ENCODE measurements around the gene SYNPO2.

- TF ChIP-seq YY1 (IDR thresholded peaks at IDR 0.05; ENCODE audit: low read depth) = no peak
- no peak for TF ChIP-seq USF1 (IDR thresholded peaks at IDR 0.05)
- TF ChIP-seq RAD21 (IDR thresholded peaks at IDR 0.05; ENCODE audit: low read depth) = no peak
- TF ChIP-seq REST (IDR thresholded peaks at IDR 0.05; ENCODE audit: low read depth) = no peak
- no peak for TF ChIP-seq EP300 (IDR thresholded peaks at IDR 0.05; ENCODE audit: borderline replicate concordance)
- TF ChIP-seq ZBTB7A (IDR thresholded peaks at IDR 0.05; ENCODE audit: low read depth) = no peak
- TF ChIP-seq MAX (IDR thresholded peaks at IDR 0.05) = no peak
Observed at GRCh38 chr4:119035951-119036737, 147.5 kb downstream of the SYNPO2 start.
